ENCODE data around the gene WDR75. TPM values are rescaled to one million over a fixed set of nuclear protein-coding genes. Genes with fewer than 3 reads are reported as not detected.

WDR75 gene
- total RNA-seq, 1 donor from 2014 or later, result 34.0 TPM

GRCh38 chr2:189498205-189498604 is 56.9 kb downstream of the WDR75 start:
- DNase-seq (ENCODE audit: low spot score), result no peak

- DNase-seq (ENCODE audit: low spot score), result no peak
These were observed 57.9 kb downstream of the WDR75 start for GRCh38 chr2:189499137-189499536.

GRCh38 chr2:189500456-189501160 is 59.3 kb downstream of the WDR75 start:
- no peak for DNase-seq (ENCODE audit: low spot score)

GRCh38 chr2:189501487-189501886 is 60.2 kb downstream of the WDR75 start:
- no peak for DNase-seq (ENCODE audit: low spot score)

GRCh38 chr2:189502714-189503113 is 61.4 kb downstream of the WDR75 start:
- DNase-seq (ENCODE audit: low spot score), result no peak

- DNase-seq (ENCODE audit: low spot score), result no peak
These were observed 63.0 kb downstream of the WDR75 start for GRCh38 chr2:189504238-189504637.

- no peak for DNase-seq (ENCODE audit: low spot score)
These were observed 64.2 kb downstream of the WDR75 start for GRCh38 chr2:189505492-189505891.

GRCh38 chr2:189506514-189506976 is 65.3 kb downstream of the WDR75 start:
- DNase-seq (ENCODE audit: low spot score), result no peak

- no peak for DNase-seq (ENCODE audit: low spot score)
These were observed 70.1 kb downstream of the WDR75 start for GRCh38 chr2:189511210-189511959.

- no peak for DNase-seq (ENCODE audit: low spot score)
These were observed 70.7 kb downstream of the WDR75 start for GRCh38 chr2:189511960-189512319.

GRCh38 chr2:189512879-189513278 is 71.6 kb downstream of the WDR75 start:
- DNase-seq (ENCODE audit: low spot score), result no peak

- DNase-seq (ENCODE audit: low spot score), result no peak
These were observed 72.8 kb downstream of the WDR75 start for GRCh38 chr2:189514104-189514503.

GRCh38 chr2:189515264-189515663 is 74.0 kb downstream of the WDR75 start:
- no peak for DNase-seq (ENCODE audit: low spot score)

GRCh38 chr2:189516546-189516945 is 75.3 kb downstream of the WDR75 start:
- no peak for DNase-seq (ENCODE audit: low spot score)

- no peak for DNase-seq (ENCODE audit: low spot score)
These were observed 76.7 kb downstream of the WDR75 start for GRCh38 chr2:189517847-189518535.

- no peak for DNase-seq (ENCODE audit: low spot score)
These were observed 78.5 kb downstream of the WDR75 start for GRCh38 chr2:189519631-189520387.

GRCh38 chr2:189521699-189522434 is 80.6 kb downstream of the WDR75 start:
- no peak for DNase-seq (ENCODE audit: low spot score)

GRCh38 chr2:189522435-189523151 is 81.3 kb downstream of the WDR75 start:
- DNase-seq (ENCODE audit: low spot score), result no peak

GRCh38 chr2:189524746-189525145 is 83.5 kb downstream of the WDR75 start:
- DNase-seq (ENCODE audit: low spot score), result no peak
